Eye (tissue), 1 donor: ENCODE results near the gene TSPAN9.

Source experiments
- DNase-seq: peaks from one replicate; pipeline ENCODE4 v3.0.0-alpha.2; 2015

Gene TSPAN9

DNA sequence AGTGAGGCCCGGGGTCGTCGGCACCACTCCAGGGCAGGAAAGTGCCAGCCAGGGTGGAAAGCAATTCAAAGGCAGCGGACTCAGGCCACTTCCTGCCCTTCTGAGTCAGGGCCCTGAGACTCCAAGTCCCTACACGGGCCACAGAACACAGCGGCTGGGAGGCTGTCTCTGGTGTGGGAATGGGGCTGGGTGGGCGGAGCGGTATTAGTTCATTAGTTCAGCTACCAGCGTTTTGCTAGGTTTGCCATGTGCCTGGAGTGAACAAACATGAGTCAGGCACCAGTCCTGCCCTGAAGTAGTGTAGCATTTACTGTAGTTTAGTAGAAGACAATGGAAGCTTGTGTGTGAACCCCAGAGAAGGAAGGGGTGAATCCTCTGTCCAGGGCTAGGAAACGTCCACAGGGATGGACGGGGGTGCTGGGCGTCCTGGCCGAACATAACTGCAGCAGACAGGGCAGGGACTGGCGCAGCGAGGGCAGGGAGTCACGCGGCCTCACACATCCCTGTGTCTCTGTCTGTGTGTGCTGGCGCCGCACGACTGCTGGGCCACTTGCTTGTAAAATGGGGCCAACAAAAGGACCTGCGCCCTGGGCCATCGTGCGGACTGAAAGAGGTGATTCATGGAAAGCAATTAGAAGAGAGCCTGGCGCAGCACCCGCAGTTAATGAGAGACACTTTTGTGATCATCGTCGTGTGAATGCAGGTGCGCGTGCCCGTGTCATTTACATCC, 227.4 kb downstream of the TSPAN9 start:
- DNase-seq = no peak

- no peak for DNase-seq
These were observed 228.3 kb downstream of the TSPAN9 start for GRCh38 chr12:3305464-3305863.

DNA sequence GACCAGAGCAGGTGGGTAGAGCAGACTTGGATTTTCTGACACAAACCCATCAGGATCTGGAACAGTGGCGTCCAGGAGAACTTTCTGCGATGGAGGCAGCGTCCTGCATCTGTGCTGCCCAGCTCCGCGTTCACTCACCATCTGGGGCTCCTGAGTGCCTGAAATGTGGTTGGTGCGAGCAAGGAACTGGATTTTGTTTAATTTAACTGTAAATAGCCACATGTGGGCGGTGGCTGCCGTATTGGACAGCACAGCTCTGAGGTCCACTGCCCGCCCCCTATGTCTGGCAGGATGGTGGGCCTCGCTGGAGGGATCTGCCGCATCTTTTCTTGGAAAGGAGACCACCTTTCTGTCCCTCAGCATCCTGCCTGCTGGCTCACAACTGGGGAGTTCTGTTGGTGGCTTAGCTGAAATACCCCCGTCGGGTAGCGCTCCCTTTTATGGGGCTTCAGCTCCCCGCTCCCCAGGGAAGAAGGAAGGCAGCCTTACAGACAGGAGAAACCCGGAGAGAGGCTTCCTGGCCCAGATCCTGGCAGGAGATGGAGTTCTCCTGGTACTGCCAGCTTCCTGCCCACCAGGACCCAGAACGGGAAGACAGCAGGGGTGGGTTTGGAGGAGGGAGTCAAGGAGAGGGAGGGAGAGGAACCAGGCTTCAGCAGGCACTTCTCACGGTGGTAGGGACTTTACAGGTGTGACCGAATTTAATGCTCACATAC, 228.9 kb downstream of the TSPAN9 start:
- no peak for DNase-seq

- peak; percentile 83 for DNase-seq
These were observed 230.2 kb downstream of the TSPAN9 start for GRCh38 chr12:3307389-3307788.

DNA sequence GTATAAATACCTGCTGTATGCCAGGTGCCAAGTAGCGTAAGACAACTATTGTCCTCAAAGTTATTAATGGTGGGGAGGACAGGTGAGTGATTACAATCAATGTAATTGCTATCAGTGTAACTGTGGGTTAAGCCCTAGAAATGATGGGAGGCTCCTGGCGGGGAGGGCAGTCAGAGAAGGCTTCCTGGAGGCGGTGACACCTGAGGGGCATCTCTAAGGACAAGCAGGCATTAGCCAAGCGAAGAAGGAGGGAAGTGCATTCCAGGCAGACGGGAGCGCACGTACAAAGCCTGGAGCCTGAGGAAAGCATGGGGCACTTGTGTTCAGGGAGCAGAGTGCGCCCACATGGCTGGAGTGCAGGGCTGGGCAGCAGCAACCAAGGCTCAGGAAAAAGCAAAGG, 230.9 kb downstream of the TSPAN9 start:
- DNase-seq = no peak

DNA sequence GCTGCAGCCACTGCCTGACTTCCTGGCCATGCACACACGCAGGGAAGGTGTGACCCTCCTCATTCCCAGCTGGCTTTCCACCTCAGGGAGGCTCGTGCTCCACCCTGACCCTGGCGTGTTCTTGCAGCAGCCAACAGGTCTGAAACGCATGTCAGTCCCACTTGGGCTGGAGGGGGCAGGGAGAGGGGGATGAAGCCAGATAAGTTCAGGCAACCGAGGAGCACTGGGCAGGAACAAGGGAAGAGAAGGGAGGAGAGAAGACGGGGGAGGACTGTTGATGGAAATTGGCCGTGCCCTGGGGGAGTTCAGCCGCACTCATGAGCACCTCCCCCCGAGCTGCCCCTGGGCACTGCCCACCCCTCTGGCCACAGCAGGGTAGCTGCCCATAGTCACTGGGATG, 231.4 kb downstream of the TSPAN9 start:
- DNase-seq = no peak

DNA sequence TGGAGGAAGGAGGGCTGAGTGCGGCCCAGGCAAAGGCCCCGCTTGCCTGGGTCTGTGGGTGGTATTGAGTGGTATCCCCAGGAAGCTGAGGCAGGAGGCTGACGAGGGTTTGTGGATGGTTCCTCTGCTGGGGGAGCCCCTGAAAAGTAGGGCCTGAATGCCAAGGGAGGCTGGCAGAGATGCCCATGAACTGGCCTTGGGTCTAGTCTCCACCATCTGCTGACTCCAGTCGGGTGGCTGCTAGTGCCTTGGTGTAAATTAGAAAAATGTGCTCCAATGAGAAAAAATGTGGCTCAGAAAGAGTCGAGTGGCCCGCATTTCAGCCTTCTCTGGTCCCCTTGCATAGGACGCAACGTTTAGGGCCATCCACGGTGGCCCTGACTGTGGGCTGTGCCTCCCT, 232.6 kb downstream of the TSPAN9 start:
- no peak for DNase-seq

GRCh38 chr12:3310271-3311026, 233.3 kb downstream of the TSPAN9 start:
- no peak for DNase-seq

DNA sequence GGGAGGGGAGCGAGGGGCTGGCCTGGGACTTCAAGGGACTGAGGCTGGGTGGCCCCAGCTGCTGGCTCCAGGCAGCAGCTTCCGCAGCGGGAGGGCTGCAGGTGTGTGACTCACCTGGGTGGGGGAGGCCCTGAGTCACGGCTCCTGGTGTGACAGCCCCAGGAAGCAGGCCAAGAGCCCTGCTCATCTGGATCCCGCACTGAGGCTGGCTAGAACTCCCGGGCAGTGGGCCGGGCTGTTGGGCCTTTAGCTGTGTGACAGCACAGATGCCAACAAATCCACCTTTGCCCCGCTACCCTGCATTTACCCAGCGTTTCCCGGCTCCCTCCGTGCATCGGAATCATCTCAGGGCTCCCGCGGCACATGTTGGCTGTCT, 233.8 kb downstream of the TSPAN9 start:
- DNase-seq = no peak

GRCh38 chr12:3311491-3312103, 234.4 kb downstream of the TSPAN9 start:
- DNase-seq = no peak

GRCh38 chr12:3313066-3313465, 235.9 kb downstream of the TSPAN9 start:
- no peak for DNase-seq

GRCh38 chr12:3313675-3314663, 236.8 kb downstream of the TSPAN9 start:
- DNase-seq = peak; percentile 68

DNA sequence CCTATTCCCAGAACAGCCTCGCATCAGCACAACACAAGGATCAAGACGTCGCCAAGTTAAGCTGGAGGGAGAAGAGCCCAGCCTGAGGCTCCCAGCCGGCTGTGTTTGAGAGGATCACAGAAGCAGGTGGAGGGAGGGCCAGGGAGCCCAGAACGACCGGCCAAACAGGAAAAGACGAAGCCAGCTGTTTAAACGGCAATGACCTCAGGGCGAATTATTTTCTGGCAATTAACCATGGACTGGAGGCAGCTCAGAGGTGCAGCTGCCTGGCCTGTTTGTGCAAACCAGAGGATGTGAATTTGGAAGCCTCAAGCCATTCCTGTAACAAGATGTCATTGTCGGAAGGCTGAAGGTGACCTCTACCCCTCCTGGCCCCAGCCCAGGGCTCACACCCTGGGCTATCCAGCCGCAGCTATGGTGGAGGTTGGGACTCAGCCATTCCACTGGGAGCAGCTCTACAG, 238.1 kb downstream of the TSPAN9 start:
- peak; percentile 94 for DNase-seq

GRCh38 chr12:3316776-3317480, 239.7 kb downstream of the TSPAN9 start:
- DNase-seq = no peak

GRCh38 chr12:3317481-3317815, 240.3 kb downstream of the TSPAN9 start:
- DNase-seq = no peak

- no peak for DNase-seq
These were observed 240.8 kb downstream of the TSPAN9 start for GRCh38 chr12:3317841-3318501.

DNA sequence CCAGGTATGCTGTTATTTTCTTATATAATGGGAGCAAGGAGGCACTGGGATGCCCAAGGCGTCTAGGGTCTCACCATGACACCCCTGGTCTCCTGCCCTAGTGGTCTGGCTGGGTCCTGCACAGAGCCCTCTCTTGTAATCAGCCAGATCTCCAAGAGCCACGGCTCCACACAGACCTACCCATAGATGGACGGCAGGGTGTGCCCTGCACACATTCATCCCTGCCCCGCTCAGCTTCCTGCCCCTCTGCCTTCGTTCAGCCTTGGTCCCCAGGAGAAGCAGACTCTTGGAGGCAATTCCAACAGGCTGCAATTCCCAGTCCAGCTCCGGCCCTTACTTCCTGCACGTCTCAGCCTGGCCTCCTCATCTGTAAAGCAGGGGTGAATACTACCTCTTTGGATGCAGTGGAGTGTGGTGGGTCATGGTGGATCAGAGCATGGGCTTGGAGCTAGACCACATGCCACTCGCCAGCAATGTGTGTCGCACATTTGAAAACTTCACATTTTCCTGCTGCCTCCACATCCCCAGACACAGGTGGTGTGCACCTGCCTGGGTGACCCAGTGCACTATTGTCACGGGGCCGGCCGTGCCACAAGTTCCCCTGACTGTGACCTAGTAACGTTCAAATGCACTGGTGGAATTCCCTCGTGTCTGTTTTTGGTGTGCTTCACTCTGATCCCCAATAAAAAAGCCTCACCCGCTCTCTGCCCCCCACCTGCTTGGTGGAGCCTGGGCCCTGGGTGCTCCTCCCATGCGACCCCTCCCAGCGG, 242.7 kb downstream of the TSPAN9 start:
- no peak for DNase-seq

DNA sequence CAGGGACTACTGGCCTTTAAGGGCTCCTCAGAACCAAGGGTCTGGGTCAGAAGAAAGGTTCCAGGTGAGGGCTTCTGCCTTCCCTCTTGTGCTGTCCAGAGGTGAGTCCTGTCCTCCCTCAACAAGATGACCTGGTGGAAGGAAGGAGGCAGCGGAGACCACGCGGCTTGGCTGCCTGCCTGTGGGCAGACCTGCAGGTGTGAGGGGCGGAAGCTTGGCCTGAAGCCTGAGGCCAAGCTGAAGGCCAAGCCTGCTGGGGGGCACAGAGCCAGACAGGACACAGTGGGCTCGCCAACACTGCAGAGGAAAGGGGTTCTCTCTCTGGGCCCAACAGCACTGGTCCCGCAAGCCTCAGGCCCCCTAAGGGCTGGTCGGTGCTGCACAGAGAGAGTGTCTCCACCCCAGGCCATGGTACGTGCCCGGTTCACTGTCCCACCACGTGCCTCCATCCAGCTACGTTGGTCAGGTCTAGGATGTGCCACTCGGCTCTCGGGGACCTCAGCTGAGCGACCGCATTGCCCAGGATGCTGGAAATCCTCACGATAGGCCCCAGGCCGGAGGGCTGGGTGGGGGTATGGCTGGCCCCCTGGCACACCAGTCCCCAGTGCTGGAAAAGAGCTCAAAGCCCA, 243.8 kb downstream of the TSPAN9 start:
- no peak for DNase-seq

- no peak for DNase-seq
These were observed 244.7 kb downstream of the TSPAN9 start for GRCh38 chr12:3321881-3322280.
